ENCODE results near the gene SPRY4. TPM values are rescaled to one million over a fixed set of nuclear protein-coding genes. Genes with fewer than 3 reads are reported as not detected.

The SPRY4 gene
- total RNA-seq, 2 donors from 2014 or later, result 7.5 to 11.5 TPM

DNA sequence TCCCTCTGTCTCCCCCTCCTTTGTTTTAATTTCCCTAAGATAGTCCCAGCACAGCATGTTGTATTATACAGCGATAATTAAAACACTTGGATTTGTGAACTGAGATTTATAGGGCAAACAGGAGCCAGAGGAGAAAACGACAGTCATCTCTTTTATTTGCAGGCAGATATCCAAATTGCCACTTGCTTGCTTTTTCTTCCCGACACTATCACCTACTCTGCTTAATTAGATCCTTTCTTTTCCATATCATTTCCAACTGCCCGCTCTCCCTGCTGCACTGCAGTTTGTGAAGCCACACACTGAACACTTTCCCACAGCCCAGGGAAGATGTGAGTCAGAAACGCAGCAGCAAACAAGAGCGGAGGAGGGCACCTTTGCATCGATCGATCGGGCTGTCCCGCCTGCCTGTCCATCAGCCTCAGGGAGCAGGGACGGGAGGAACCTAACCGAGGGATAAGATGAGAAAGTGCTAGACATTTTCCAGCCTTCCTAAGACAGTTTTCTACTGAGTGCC, 35.8 kb upstream of the SPRY4 start:
- 38% methylated on average over 12 of the region's 12 CpGs for WGBS
- TF ChIP-seq, protein P1, sequence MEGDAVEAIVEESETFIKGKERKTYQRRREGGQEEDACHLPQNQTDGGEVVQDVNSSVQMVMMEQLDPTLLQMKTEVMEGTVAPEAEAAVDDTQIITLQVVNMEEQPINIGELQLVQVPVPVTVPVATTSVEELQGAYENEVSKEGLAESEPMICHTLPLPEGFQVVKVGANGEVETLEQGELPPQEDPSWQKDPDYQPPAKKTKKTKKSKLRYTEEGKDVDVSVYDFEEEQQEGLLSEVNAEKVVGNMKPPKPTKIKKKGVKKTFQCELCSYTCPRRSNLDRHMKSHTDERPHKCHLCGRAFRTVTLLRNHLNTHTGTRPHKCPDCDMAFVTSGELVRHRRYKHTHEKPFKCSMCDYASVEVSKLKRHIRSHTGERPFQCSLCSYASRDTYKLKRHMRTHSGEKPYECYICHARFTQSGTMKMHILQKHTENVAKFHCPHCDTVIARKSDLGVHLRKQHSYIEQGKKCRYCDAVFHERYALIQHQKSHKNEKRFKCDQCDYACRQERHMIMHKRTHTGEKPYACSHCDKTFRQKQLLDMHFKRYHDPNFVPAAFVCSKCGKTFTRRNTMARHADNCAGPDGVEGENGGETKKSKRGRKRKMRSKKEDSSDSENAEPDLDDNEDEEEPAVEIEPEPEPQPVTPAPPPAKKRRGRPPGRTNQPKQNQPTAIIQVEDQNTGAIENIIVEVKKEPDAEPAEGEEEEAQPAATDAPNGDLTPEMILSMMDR (IDR thresholded peaks at IDR 0.05), result no peak
- no peak for TF ChIP-seq POLR2A (IDR thresholded peaks at IDR 0.05)
- no peak for TF ChIP-seq POLR2AphosphoS5 (IDR thresholded peaks at IDR 0.05)

GRCh38 chr5:142360051-142360498, 35.3 kb upstream of the SPRY4 start:
- Histone ChIP-seq H3K36me3 (no peaks in the 10 kb centered on the region), H3K27ac (no peak overlapping the region), H3K4me1 (replicated peaks) (no peaks in the 10 kb centered on the region), H3K9me3 (no peaks in the 10 kb centered on the region), H3K4me3 (no peak overlapping the region), H3K27me3 (replicated peaks; ENCODE audit: insufficient read depth) (no peaks in the 10 kb centered on the region)
- 94% methylated on average over 1 of the region's 1 CpG for WGBS
- intact Hi-C loops (cut with DNase I), result no loop called here
- TF ChIP-seq, protein P1 (IDR thresholded peaks at IDR 0.05), result no peak
- TF ChIP-seq POLR2AphosphoS5 (IDR thresholded peaks at IDR 0.05), result no peak
- TF ChIP-seq POLR2A (IDR thresholded peaks at IDR 0.05), result no peak
- no peak for DNase-seq (ENCODE audit: low spot score)

More for the DNA sequence above, 35.8 kb upstream of the SPRY4 start:
- no peaks in the 10 kb centered on the region for H3K27me3 ChIP-seq (replicated peaks; ENCODE audit: insufficient read depth)
- no peaks in the 10 kb centered on the region for H3K4me1 ChIP-seq (replicated peaks)
- no peak overlapping the region for H3K4me3 ChIP-seq
- H3K9me3 ChIP-seq, result no peaks in the 10 kb centered on the region
- no peak for DNase-seq (ENCODE audit: low spot score)
- no peaks in the 10 kb centered on the region for H3K36me3 ChIP-seq
- intact Hi-C loops (cut with DNase I), result no loop called here
- no peak overlapping the region for H3K27ac ChIP-seq

DNA sequence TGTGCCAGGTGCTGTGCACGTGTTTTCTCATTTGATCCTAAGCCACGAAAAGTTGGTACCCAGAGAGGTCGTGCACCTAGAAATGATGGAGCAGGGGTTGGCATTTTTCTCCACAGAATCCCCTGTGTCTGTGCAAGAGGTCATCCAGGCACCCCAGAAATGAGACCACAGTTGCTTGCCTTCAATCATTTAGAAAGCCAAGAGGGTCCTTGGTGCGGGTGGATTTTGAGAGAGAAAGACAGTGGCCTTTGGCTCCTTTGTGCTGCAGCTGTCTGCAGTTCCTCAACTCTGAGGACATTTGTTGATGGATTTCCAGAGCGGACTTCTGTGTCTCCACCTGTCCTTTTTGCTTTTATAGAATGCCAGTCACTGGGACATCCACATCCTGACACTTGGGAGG, 33.8 kb upstream of the SPRY4 start:
- H3K4me1 ChIP-seq (replicated peaks), result no peaks in the 10 kb centered on the region
- no peak overlapping the region for H3K4me3 ChIP-seq
- H3K9me3 ChIP-seq, result no peaks in the 10 kb centered on the region
- H3K27ac ChIP-seq, result no peak overlapping the region
- no peak for TF ChIP-seq POLR2A (IDR thresholded peaks at IDR 0.05)
- TF ChIP-seq POLR2AphosphoS5 (IDR thresholded peaks at IDR 0.05), result no peak
- TF ChIP-seq, protein P1 (IDR thresholded peaks at IDR 0.05), result no peak
- intact Hi-C loops (cut with DNase I), result no loop called here
- no peaks in the 10 kb centered on the region for H3K27me3 ChIP-seq (replicated peaks; ENCODE audit: insufficient read depth)
- 97% methylated on average over 5 of the region's 5 CpGs for WGBS
- DNase-seq (ENCODE audit: low spot score), result no peak
- no peaks in the 10 kb centered on the region for H3K36me3 ChIP-seq

DNA sequence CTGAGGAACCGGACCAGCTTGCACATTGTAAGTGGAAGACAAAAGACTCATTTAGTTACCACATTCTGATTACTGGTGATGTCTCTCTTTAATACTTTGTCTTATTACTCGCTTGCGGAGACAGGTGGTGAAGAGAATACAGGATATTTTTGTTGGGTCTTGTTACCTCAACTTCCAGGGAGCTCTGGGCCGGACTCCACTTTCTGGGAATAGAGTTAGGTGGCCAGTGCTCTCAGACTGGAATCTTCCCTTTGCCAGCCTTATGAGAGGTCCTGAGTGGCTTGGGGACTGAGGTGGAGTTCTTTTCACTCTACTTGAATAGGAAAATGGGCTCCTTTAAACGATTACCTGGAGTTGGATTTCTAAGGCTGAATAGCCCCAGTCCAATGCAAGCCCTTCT, 33.3 kb upstream of the SPRY4 start:
- WGBS, result 83% methylated on average over 5 of the region's 5 CpGs
- Histone ChIP-seq H3K27ac (no peak overlapping the region), H3K27me3 (replicated peaks; ENCODE audit: insufficient read depth) (no peaks in the 10 kb centered on the region), H3K4me3 (no peak overlapping the region), H3K4me1 (replicated peaks) (no peaks in the 10 kb centered on the region), H3K36me3 (no peaks in the 10 kb centered on the region), H3K9me3 (no peaks in the 10 kb centered on the region)
- no peak for TF ChIP-seq POLR2AphosphoS5 (IDR thresholded peaks at IDR 0.05)
- TF ChIP-seq, protein P1 (IDR thresholded peaks at IDR 0.05), result no peak
- no peak for TF ChIP-seq POLR2A (IDR thresholded peaks at IDR 0.05)
- intact Hi-C loops (cut with DNase I), result no loop called here
- no peak for DNase-seq (ENCODE audit: low spot score)

DNA sequence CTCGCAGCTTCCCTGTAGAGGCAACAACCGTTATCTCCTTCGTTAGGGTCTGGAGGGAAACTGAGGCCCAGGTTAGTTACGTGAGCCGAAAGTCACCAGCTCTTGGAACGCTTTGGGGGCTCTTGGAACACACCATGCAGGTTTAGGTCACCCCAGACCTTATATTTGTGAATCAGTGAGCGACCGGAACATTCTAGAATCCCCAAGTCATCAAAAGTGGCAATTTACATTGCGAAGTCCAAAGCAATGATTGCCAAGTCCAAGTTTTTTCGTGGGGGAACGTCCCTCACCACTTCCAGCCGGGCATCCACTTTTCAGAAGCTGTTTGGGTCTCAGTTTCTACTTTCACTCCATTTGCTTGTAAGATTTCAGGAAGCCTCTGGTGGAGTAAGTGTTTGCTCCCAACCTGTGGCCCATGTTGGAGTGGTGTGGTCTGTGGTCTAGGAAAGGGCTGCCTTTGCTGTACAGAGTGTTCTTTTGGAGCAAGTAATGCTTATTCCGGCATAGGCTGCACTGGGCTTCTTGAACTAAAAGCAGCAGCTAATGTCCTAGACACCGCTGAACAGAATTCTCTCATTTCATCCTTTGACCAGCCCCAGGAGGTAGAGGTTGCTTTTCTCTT, 32.8 kb upstream of the SPRY4 start:
- Histone ChIP-seq H3K4me1 (replicated peaks) (no peaks in the 10 kb centered on the region), H3K27me3 (replicated peaks; ENCODE audit: insufficient read depth) (no peaks in the 10 kb centered on the region), H3K4me3 (peak overlapping the region; percentile 56 to 58), H3K9me3 (no peaks in the 10 kb centered on the region), H3K27ac (peak overlapping the region; percentile 92 to 94), H3K36me3 (no peaks in the 10 kb centered on the region)
- no peak for DNase-seq (ENCODE audit: low spot score)
- intact Hi-C loops (cut with DNase I), result no loop called here
- 44% methylated on average over 9 of the region's 14 CpGs for WGBS
- TF ChIP-seq, protein P1 (IDR thresholded peaks at IDR 0.05), result no peak
- no peak for TF ChIP-seq POLR2A (IDR thresholded peaks at IDR 0.05)
- TF ChIP-seq POLR2AphosphoS5 (IDR thresholded peaks at IDR 0.05), result no peak
